Suprapubic skin (tissue), 4 donors: ENCODE data around the gene TMUB1.

ENCODE experiments used
- EP300 ChIP-seq: sonication (generic); formaldehyde crosslinking; IDR thresholded peaks from one replicate; pipeline ENCODE4 v1.6.1; 2017; ENCODE audit warnings: antibody characterized with exemption
- POLR2AphosphoS5 ChIP-seq, 3 donors: sonication (generic); formaldehyde crosslinking; IDR thresholded peaks; one replicate each; pipeline ENCODE4 v1.6.1; 2017; ENCODE audit warnings: antibody characterized with exemption in 3 of 3
- TF ChIP-seq, protein P1 (sequence below), 2 donors: fragments of 200-600 bp in 1 of 2; fragments of 450-650 bp in 1 of 2; sonication (generic) in 1 of 2; IDR thresholded peaks; one replicate each; pipeline ENCODE4 v1.5.1; 2016 to 2019; ENCODE audit warnings: antibody characterized with exemption in 2 of 2, mild to moderate bottlenecking in 1 of 2, moderate library complexity in 1 of 2

DNA sequence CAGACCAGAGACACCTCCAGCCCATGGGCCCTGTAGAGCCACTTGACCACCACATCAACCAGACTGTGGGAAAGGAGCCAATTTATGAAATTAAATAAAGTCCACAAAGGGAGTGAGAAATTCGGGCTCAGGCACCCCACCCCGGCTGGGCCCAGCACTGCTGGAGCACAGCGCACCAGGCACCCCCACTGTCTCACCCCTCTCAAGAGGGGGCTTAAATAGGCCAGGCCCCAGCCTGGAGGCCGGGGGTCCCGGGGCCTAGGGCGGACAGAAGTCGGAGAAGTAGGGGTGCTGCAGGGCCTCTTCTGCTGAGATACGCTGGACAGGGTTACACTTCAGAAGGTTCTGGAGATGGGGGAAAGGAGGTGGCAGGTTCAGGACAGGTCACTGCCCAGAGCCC lies 29.5 kb downstream of the TMUB1 start:
- TF ChIP-seq, protein P1, sequence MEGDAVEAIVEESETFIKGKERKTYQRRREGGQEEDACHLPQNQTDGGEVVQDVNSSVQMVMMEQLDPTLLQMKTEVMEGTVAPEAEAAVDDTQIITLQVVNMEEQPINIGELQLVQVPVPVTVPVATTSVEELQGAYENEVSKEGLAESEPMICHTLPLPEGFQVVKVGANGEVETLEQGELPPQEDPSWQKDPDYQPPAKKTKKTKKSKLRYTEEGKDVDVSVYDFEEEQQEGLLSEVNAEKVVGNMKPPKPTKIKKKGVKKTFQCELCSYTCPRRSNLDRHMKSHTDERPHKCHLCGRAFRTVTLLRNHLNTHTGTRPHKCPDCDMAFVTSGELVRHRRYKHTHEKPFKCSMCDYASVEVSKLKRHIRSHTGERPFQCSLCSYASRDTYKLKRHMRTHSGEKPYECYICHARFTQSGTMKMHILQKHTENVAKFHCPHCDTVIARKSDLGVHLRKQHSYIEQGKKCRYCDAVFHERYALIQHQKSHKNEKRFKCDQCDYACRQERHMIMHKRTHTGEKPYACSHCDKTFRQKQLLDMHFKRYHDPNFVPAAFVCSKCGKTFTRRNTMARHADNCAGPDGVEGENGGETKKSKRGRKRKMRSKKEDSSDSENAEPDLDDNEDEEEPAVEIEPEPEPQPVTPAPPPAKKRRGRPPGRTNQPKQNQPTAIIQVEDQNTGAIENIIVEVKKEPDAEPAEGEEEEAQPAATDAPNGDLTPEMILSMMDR (IDR thresholded peaks at IDR 0.05), result no peak
- TF ChIP-seq EP300 (no peak), POLR2AphosphoS5 (IDR thresholded peaks at IDR 0.05) (no peak)
